HG03280 (cell line): ENCODE data around the gene UVRAG.
"Not testable (repeated sequence)": the region's sequence is repeated elsewhere in the genome, so short reads cannot be mapped to it uniquely, and the experiment has no call there.

Source experiments
- ATAC-seq: cut with Tn5 transposase; IDR thresholded peaks from one replicate; pipeline ENCODE4 v1.9.1; 2021; ENCODE audit warnings: mild to moderate bottlenecking, moderate library complexity; ENCODE audit not compliant: unreplicated experiment

The UVRAG gene

DNA sequence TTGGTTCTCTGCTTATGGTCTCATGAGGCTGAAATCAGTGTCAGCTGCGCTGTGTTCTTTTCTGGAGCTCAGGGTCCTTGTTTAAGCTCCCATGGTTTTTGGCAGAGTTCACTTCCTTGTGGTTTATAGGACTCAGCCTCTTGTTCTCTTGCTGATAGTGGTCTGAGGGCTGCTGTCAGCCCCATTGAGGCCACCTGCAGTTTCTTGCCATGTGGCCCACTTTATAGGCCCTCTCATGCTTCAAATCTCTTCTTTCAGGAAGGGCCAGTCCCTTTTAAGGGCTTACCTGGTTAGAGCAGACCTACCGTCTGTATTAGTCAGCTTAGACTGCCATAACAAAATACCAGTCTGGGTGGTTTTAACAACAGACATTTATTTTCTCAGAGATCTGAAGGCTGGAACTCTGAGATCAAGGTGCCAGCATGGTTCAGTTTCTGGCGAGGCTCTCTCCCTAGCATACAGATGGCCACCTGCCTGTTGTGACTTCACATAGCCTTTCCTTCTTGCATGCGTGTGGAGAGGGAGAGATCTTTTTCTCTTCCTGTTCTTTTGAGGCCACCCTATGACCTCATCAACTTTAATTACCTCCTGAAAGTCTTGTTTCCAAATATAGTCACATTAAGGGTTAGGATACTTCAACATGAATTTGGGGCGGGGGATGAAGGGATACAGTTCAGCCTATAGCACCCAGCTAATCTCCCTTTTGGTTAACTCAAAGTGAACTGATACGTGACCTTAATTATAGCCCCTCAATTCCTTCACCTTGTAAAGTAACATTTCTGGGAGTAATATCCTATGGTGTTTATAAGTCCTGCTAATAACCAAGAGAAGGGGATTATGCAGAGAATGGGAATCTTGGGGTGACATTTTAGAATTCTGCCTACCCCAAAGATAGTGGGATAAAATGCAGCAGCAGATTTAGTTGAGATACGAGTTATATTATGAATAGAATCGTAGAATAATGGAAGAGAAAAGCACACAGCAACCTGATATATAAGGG, 131.8 kb downstream of the UVRAG start:
- ATAC-seq, result no peak

DNA sequence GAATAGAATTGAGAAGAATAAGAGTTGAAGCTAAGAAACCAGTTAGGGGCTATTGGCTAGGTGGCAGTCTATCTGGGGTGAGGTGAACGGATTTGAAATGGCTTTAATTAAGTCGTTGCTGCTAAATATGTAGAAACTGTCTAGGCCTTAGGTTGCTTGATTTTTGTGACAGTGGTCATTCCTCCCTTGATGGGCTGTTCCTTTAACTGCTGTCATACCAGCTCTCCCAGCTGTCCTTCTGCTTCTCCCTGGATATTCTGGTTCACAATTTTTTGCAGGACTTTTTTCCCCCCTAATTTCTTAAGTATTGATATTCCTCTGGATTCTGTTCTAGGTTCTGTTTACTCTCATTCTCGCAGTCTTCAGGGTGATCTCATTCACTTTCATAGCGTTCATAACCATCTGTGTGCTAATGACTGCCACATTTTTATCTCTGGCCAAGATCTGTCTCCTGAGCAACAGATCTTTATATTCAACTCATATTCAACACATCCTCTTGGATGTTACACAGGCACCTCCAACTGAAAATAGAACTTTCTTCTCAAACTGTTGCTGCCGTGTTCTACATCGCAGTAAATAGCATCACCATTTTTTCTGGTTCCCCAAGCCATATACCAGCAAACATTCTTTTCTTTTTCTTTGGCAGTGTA, 134.1 kb downstream of the UVRAG start:
- ATAC-seq, result no peak

DNA sequence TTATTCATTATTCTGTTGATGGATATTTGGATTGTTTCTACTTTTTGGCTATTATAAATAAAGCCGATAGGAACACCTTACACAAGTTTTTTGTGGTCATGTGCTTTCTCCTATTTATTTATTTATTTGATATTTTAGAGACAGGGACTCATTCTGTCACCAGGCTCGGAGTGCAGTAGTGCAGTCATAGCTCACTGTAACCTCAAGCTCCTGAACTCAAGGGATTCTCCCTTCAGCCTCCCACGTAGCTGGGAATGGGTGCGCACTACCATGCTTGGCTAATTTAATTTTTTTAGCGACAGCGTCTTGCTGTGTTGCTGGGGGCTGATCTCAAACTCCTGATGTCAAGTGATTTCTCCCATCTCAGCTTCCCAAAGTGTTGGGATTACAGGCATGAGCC, 135.1 kb downstream of the UVRAG start:
- no peak for ATAC-seq

DNA sequence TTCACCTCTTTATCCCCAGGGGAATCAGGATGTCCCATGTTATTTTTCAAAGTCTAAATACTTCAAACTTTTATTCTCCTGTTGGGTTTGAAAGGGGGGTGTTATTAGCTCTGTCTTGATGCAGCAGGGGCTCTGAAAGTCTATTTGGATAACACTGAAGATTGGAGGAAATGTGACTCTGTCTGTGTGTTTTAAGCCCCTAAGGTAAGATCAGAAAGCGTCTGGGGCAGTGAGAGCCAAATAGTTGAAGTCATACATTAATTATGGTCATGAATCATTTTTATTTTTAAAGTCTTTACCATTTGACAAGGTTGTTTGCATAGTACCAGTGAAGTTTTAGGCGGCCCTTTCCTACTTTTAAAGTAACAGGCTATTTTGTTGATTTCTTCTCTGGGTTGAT, 139.0 kb downstream of the UVRAG start:
- ATAC-seq, result no peak

DNA sequence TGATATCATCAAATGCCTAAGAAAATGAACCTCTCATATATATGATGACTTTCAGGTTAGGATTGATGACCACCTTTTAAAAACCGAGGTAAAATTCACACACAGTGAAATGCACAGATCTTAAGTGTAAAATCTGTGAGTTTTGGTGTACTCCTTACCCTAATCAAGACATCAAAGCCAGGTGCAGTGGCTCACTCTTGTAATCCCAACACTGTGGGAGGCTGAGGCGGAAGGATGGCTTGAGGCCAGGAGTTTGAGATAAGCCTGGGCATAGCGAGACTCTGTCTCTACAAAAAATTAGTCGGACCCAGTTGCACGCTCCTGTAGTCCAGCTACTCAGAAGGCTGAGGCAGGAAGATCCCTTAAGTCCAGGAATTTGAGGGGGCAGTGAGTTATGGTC, 140.4 kb downstream of the UVRAG start:
- ATAC-seq, result no peak

DNA sequence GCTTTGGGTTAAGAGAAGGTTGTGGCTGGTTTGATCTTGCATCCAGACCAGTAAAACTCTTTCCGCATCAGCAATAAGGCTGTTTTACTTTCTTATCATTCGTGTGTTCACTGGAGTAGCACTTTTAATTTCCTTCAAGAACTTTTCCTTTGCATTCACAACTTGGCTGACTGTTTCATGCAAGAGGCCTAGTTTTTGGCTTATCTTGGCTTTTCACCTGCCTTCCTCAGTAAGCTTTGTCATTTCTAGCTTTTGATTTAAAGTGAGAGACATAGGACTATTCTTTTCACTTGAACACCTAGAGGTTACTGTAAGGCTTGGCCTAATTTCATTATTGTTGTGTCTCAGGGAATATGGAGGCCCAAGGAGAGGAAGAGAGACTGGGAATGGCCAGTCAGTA, 144.5 kb downstream of the UVRAG start:
- no peak for ATAC-seq

DNA sequence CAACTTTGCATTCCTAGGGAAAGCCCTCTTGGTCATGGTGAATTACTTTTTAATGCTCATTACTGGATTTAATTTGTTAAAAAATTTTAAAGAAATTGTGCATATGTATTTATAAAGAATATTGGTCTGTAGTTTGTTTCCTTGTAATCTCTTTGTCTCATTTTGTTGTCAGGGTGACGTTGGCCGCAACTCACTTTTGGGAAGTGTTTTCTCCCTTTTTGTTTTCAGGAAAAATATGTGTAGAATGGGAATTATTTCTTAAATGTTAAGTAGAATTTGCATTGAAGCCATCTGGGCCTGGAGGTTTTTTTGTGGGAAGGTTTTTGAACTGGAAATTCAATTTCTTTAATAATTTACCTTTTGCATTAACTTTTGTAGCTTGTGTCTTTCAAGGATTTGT, 149.1 kb downstream of the UVRAG start:
- no peak for ATAC-seq

DNA sequence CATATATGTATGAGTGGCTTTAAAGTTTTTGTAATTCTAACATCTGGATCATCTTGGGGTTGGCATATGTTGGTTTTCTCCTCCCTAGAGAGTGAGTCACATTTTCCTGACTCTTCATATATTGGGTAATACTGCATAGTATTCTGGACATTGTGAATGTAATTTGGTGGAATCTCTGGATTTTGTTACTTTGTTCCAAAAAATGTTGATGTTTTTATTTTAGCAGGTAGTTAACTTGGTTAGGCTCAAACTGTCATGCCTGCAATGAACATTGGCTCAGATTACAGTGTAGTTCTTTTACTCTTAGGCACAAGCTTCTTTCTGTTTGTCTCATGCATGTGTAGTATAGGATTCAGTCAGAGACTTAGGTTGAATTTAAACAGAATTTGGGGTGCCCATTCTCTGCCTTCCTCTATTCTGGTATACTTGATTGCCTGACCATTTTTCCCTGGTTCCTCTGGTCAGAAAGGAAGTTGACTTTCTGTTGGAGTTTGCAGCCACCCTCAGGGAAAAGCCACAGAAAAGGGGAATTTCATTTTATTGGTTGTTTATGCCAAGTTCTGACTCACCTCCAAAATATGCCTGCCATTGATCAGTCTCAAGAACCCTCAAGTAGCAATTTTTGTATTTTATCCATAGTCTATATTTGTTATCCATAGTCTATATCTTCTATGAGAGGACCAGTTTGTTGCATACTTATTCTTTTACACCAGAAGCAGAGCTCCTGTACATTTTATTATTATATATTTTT, 151.7 kb downstream of the UVRAG start:
- no peak for ATAC-seq

DNA sequence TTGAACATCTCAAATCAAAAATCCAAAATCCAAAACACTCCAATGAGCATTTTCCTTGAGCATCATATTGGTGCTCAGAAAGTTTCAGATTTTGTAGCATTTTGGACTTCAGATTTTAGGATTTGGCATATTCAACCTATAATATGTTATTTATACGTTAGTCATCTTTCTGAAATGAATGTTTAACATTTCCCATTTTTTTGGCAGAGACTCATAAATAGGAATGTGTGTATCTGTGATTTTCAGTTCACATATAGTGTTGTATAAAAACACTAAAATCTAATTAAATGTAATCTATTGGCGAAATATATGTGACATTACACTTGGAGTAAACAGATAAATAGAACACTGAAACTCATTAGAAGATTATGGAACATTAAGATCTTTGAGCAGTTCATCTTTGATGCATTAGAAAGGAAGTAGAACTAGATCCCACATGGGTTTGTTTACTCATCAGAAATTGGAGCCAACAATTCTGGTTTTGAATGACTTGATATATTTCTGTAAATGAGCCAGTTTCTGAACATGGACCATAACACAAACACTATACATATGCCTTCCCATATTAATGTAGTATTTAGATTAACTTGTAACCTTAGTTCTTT, 153.1 kb downstream of the UVRAG start:
- ATAC-seq, result no peak

DNA sequence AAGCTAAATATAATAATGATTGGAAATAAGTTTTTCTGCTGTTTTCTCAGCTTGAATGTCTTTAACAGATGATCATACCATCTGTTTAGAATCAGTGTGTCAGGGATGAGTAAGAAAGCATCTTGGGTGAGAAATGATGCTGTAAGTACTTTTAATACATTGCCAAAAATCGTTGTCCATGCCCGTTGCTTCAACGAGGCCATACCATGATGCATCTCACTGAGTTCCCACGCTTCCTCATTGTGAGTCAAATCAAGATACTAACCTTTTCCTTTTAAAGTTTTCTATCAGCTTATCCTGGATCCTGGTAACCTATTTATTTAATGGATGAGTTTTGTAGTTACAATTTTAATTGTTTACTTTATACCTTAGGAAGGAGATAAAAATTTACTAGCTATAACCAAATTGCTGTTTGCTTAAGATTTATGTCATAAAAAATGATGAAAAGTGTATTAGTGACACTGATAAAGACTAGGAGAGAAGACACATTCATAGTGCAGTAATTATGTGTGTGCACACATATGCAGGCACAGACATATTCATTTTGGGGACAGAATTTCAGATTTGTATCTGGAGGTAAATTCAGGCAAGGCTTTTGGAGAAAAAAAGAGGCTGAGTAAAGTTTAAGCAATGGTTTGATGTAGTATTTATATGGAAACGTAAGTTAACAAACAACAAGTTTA, 154.8 kb downstream of the UVRAG start:
- no peak for ATAC-seq

DNA sequence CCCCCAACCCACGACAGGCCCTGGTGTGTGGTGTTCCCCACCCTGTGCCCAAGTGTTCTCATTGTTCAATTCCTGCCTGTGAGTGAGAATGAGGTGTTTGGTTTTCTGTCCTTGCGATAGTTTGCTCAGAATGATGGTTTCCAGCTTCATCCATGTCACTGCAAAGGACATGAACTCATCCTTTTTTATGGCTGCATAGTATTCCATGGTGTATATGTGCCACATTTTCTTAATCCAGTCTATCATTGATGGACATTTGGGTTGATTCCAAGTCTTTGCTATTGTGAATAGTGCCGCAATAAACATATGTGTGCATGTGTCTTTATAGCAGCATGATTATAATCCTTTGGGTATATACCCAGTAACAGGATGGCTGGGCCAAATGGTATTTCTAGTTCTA, 158.7 kb downstream of the UVRAG start:
- not testable (repeated sequence) for ATAC-seq

DNA sequence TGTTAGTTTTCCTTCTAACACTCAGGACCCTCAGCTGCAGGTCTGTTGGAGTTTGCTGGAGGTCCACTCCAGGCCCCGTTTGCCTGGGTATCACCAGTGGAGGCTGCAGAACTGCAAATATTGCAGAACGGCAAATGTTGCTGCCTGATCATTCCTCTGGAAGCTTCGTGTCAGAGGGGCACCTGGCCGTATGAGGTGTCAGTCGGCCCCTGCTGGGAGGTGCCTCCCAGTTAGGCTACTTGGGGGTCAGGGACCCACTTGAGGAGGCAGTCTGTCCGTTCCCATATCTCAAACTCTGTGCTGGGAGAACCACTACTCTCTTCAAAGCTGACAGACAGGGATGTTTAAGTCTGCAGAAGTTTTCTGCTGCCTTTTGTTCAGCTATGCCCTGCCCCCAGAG, 164.1 kb downstream of the UVRAG start:
- ATAC-seq, result not testable (repeated sequence)

DNA sequence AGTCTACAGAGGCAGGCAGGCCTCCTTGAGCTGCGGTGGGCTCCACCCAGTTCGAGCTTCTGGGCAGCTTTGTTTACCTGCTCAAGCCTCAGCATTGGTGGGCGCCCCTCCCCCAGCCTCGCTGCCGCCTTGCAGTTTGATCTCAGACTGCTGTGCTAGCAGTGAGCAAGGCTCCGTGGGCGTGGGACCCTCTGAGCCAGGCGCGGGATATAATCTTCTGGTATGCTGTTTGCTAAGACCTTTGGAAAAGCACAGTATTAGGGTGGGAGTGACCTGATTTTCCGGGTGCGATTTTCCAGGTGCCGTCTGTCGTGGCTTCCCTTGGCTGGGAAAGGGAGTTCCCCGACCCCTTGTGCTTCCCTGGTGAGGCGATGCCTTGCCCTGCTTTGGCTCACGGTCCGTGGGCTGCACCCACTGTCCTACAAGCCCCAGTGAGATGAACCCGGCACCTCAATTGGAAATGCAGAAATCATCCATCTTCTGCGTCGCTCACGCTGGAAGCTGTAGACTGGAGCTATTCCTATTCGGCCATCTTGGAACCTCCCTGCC, 164.5 kb downstream of the UVRAG start:
- not testable (repeated sequence) for ATAC-seq

DNA sequence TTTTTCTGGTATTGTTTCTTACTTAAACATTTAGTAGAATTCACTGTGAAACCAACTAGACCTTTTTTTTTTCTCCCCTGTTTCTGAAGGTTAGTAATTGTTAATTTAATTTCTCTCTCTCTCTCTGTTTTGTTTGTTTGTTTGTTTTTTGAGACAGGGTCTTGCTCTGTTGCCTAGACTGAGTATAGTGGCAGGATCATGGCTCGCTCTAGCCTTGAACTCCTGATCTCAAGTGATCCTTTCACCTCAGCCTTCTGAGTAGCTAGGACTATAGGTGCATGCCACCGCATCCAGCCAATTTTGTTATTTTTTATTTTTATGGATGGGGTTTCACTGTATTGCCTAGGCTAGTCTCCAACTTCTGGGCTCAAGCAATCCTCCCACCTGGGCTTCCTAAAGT, 165.0 kb downstream of the UVRAG start:
- ATAC-seq, result no peak

DNA sequence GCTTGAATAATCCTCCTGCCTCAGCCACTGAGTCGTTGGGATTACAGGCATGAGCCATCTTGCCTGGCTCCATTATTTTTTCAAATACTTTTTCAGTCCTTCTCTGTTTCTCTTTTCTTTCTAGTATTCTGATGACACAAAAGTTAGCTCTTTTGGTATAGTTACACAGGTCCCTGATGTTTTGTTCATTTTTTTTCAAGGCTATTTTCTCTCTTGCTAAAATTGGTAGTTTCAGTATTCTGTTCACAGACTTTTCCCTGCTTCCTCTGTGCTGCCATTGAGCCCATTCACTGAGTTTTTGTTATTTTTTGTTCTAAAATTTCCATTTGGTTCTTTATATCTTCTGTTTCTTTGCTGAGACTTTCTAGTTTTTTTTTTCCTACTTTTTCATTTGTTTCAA, 166.5 kb downstream of the UVRAG start:
- no peak for ATAC-seq

DNA sequence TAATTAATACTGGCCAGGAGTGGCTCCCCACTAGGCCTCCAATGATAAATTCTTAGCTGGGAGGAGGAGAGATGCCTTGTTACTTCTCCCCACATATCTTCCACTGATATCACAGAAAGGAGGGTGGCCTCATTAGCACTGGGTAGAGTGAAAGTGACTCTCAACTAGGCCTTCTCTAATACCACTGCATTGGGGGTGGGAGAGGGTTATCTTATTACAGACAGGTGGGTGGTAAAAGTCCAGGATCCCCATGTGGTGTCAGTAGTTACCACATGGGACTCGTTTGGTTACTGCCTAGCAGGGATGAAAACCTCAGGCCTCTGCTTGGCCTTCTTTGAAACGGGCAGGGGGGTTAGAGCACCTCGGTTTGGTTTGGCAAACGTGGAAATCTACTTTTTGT, 167.3 kb downstream of the UVRAG start:
- ATAC-seq, result no peak

DNA sequence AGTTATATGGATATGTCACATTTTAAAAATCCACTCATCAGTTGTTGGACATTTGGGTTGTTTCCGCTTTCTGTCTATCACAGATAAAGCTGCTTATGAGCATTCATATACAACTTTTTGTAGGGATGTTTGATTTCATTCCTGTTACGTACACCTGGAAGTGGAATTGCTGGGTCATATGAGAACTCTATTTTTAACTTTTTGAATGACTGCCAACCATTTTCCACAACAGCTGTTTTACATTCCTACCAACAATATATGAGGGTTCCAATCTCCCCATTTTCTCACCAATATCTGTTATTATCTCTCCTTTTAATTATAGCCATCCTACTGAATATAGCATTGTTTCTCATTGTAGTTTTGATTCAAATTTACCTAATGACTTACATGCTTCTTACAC, 172.0 kb downstream of the UVRAG start:
- no peak for ATAC-seq

DNA sequence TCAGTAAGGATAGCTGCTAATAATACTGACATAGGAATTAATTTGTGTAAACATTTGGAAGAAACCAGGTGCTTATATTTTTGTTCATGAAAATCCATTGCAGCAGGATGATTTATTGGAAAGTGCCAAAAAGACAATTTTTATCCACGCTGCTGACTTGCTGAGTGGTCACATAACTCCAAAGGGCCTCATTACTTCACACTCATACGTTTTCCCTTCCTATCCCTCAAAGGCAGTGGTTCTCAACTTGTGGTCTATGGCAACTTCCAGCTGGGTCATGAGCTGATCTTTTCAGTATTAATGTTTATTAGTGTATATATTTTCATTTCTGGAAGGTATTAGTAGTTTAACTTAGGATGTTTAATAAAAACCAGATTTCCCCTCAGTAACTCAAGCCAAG, 178.1 kb downstream of the UVRAG start:
- no peak for ATAC-seq

DNA sequence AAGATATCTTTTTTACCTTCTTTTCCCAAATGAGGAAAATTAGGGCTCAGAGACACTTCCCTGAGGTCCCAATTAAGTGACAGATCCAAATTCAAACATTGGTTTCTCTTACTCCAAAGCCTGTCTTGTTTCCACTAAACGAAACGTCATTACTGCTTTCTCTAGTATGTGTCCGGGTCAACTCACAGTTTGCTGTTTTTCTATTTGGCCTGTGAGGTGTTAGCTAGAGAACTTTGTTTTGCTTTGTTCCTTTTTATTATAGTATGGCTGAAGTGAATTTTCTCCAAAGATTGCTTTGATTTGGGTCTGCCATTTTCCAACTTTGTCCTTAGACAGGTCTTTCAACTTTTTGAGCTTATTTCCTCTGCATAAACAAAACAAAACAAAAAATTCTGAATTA, 179.6 kb downstream of the UVRAG start:
- no peak for ATAC-seq
